Upper lobe of left lung (tissue), 6 donors: ENCODE results near the gene MIB2. TPM values are rescaled to one million over a fixed set of nuclear protein-coding genes. Genes with fewer than 3 reads are reported as not detected.
A peak's percentile ranks its signal among the peaks of the same experiment; 100 is the strongest.

Experiments
- ATAC-seq, 2 donors: fragments of 200-7000 bp; cut with Tn5 transposase; one replicate each; pipeline ENCODE4 v1.9.1; 2022; ENCODE audit warnings: mild to moderate bottlenecking in 2 of 2, moderate library complexity in 2 of 2; ENCODE audit not compliant: low FRiP score in 2 of 2
- DNase-seq, 2 donors: peaks; one replicate each; pipeline ENCODE4 v3.0.0-alpha.2; 2019 to 2020
- H3K27ac ChIP-seq, 4 donors: fragments of 200-600 bp; sonication (generic); one replicate each; pipeline ENCODE4 v1.5.1; 2016 to 2019
- H3K27me3 ChIP-seq, 4 donors: fragments of 200-600 bp; sonication (generic); one replicate each; pipeline ENCODE4 v1.5.1; 2017 to 2019
- H3K36me3 ChIP-seq, 4 donors: fragments of 200-600 bp; sonication (generic); one replicate each; pipeline ENCODE4 v1.5.1; 2016 to 2019
- H3K4me1 ChIP-seq, 4 donors: fragments of 200-600 bp; sonication (generic); one replicate each; pipeline ENCODE4 v1.5.1; 2018 to 2019
- H3K4me3 ChIP-seq, 4 donors: fragments of 200-600 bp; sonication (generic); one replicate each; pipeline ENCODE4 v1.5.1; 2017 to 2019; ENCODE audit warnings: mild to moderate bottlenecking in 2 of 4, moderate library complexity in 1 of 4
- H3K9me3 ChIP-seq, 4 donors: fragments of 200-600 bp; sonication (generic); one replicate each; pipeline ENCODE4 v1.5.1; 2018 to 2019
- EP300 ChIP-seq, 4 donors: sonication (generic); formaldehyde crosslinking; IDR thresholded peaks; one replicate each; pipeline ENCODE4 v1.5.1; 2017; ENCODE audit warnings: antibody characterized with exemption in 4 of 4, control low read depth in 2 of 4
- POLR2A ChIP-seq, 4 donors: fragments of 450-650 bp; IDR thresholded peaks; one replicate each; pipeline ENCODE4 v1.5.1; 2016 to 2017; ENCODE audit warnings: antibody characterized with exemption in 4 of 4, mild to moderate bottlenecking in 2 of 4
- POLR2AphosphoS5 ChIP-seq, 2 donors: sonication (generic); formaldehyde crosslinking; IDR thresholded peaks; one replicate each; pipeline ENCODE4 v1.5.1; 2017; ENCODE audit warnings: antibody characterized with exemption in 2 of 2
- WGBS, 2 donors: methylation state at CpG; one replicate each; pipeline ENCODE4 v1.1.5; 2017 to 2018; 5-methylcytosine and 5-hydroxymethylcytosine counted together
- total RNA-seq, 6 donors: library from RNA; depleted of rRNA in 4 of 6; stranded (reverse); fragments of >200 nt in 4 of 6; gene quantifications; one replicate each; pipeline versions ENCODE4 v1.1.0 to v1.2.1, GENCODE V29; 2016 to 2021
- TF ChIP-seq, protein P1 (sequence below), 6 experiments: fragments of 450-650 bp in 4 of 6; fragments of 200-600 bp in 2 of 6; sonication (generic) in 2 of 6; IDR thresholded peaks; one replicate each; pipeline ENCODE4 v1.5.1; 2016 to 2019; ENCODE audit warnings: antibody characterized with exemption in 6 of 6
- donor health status: DM: no; HTN: no; CAD: no; lungs with moderate emphysema.
- donor health status: DM: no; HTN: yes; CAD: no; lungs with severe emphysema.

The MIB2 gene
- total RNA-seq, 6 donors from 2014 or later: 52.7 to 284 (median 84.7) TPM

DNA sequence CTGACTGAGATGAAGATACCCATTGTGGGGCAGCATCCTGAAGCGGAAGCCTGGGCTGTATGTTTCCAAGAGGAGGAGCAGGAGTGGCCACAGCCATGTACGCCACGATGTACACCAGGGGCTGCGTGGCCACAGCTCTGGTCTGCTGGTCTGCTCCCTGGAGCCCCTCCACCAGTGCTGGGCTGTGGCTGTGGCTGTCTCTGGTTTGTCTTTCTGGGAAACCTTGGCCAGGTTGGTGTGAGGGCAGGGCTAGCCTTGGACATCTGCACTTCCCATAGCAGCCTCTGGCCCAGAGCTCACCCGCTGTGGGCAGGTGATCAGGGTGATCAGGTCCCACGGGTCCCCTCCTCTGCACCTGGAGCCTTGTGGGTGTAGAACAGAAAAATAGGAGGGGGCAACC lies 2.6 kb downstream of the MIB2 start:
- Histone ChIP-seq H3K4me1 (peaks cover 24 to 45% (median 30%) of the 10 kb centered on the region in 4 donors), H3K9me3 (no peaks in the 10 kb centered on the region), H3K4me3 (no peak overlapping the region), H3K27ac (no peak overlapping the region), H3K36me3 (peaks cover 0 to 14% (median 6%) of the 10 kb centered on the region in 4 donors), H3K27me3 (no peaks in the 10 kb centered on the region)
- WGBS, 2 donors: 96 to 97% methylated on average over 5 to 6 of the region's 6 CpGs
- TF ChIP-seq, protein P1, sequence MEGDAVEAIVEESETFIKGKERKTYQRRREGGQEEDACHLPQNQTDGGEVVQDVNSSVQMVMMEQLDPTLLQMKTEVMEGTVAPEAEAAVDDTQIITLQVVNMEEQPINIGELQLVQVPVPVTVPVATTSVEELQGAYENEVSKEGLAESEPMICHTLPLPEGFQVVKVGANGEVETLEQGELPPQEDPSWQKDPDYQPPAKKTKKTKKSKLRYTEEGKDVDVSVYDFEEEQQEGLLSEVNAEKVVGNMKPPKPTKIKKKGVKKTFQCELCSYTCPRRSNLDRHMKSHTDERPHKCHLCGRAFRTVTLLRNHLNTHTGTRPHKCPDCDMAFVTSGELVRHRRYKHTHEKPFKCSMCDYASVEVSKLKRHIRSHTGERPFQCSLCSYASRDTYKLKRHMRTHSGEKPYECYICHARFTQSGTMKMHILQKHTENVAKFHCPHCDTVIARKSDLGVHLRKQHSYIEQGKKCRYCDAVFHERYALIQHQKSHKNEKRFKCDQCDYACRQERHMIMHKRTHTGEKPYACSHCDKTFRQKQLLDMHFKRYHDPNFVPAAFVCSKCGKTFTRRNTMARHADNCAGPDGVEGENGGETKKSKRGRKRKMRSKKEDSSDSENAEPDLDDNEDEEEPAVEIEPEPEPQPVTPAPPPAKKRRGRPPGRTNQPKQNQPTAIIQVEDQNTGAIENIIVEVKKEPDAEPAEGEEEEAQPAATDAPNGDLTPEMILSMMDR (IDR thresholded peaks at IDR 0.05): no peak
- TF ChIP-seq POLR2A (IDR thresholded peaks at IDR 0.05): no peak
- TF ChIP-seq POLR2AphosphoS5 (IDR thresholded peaks at IDR 0.05): no peak
- no peak for TF ChIP-seq EP300 (IDR thresholded peaks at IDR 0.05)
- ATAC-seq (no peak), DNase-seq (peak in 1 of 2 donors; percentile 36)

DNA sequence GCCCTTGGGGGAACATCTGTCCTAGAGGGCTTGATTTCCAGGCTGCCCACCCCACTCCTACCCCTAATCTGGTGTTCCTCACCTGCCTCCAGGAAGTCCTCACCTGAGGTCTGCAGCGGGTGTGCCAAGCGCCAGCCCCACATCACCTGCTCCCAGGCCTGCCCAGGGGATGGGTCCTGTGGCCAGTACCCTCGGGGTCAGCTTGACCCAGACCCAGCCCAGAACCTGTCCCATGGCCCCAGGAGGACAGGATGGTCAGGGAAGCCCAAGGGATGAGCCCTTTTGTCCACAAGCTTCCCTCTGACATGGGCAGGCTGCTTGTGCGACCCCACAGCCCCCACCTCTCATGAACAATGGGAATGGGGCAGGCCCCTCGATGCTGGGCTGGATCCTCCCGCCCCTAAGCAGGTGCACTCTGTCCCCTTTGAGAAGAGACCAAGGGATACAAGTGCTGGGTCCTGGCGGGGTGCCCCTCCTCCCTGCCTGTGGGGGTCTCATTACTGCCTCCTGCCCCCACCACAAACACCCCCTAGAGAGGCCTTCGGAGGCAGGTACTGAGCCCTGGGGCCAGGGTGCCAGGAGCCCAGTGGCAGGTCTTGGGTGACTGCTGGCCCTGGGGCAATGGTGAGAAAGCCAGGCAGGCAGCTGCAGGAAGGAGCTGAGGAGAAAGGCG lies 3.2 kb downstream of the MIB2 start:
- TF ChIP-seq POLR2AphosphoS5 (IDR thresholded peaks at IDR 0.05): no peak
- TF ChIP-seq POLR2A (IDR thresholded peaks at IDR 0.05): no peak
- TF ChIP-seq, protein P1 (IDR thresholded peaks at IDR 0.05): no peak
- no peak for TF ChIP-seq EP300 (IDR thresholded peaks at IDR 0.05)
- no peak overlapping the region for H3K27ac ChIP-seq
- peaks cover 21 to 39% (median 24%) of the 10 kb centered on the region in 4 donors for H3K4me1 ChIP-seq
- 93 to 100% methylated on average over 1 to 5 of the region's 9 CpGs for WGBS, 2 donors
- no peak overlapping the region for H3K4me3 ChIP-seq
- H3K9me3 ChIP-seq: no peaks in the 10 kb centered on the region
- peaks cover 0 to 14% (median 6%) of the 10 kb centered on the region in 4 donors for H3K36me3 ChIP-seq
- ATAC-seq (no peak), DNase-seq (peak in 1 of 2 donors; percentile 66)
- no peaks in the 10 kb centered on the region for H3K27me3 ChIP-seq

DNA sequence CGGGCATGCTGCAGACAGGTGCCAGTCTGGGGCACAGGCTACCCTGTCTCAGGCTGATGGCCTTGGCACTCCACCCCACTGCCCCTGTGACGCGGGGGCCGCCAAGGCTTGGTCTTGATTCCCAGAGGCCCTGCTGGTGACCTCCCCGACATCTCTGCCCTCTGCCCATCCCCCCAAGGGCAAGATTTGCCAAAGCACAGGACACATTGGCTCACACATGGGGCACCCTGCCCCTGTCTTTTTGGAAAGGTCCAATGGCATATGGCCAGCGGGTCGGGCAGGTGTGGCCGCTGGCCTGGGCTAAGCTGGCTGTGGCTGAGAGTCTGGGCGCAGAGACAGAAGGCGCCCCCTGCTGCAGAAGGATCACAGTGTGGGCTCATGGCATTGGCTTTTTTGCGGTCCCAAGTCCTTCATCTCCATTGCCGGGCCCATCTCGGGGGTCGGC lies 4.6 kb downstream of the MIB2 start:
- ATAC-seq (no peak), DNase-seq (peak in 1 of 2 donors; percentile 64)
- H3K27me3 ChIP-seq: no peaks in the 10 kb centered on the region
- H3K9me3 ChIP-seq: no peaks in the 10 kb centered on the region
- no peak overlapping the region for H3K27ac ChIP-seq
- no peak overlapping the region for H3K4me3 ChIP-seq
- TF ChIP-seq, protein P1 (IDR thresholded peaks at IDR 0.05): peak in 3 of 6 experiments; percentile 15 to 34 (median 17)
- TF ChIP-seq POLR2A (IDR thresholded peaks at IDR 0.05) (no peak), POLR2AphosphoS5 (IDR thresholded peaks at IDR 0.05) (no peak), EP300 (IDR thresholded peaks at IDR 0.05) (no peak)
- WGBS, 2 donors: 60 to 84% methylated on average over 1 to 14 of the region's 14 CpGs
- H3K4me1 ChIP-seq: peaks cover 9 to 25% (median 13%) of the 10 kb centered on the region in 4 donors
- peaks cover 0 to 15% (median 10%) of the 10 kb centered on the region in 4 donors for H3K36me3 ChIP-seq

DNA sequence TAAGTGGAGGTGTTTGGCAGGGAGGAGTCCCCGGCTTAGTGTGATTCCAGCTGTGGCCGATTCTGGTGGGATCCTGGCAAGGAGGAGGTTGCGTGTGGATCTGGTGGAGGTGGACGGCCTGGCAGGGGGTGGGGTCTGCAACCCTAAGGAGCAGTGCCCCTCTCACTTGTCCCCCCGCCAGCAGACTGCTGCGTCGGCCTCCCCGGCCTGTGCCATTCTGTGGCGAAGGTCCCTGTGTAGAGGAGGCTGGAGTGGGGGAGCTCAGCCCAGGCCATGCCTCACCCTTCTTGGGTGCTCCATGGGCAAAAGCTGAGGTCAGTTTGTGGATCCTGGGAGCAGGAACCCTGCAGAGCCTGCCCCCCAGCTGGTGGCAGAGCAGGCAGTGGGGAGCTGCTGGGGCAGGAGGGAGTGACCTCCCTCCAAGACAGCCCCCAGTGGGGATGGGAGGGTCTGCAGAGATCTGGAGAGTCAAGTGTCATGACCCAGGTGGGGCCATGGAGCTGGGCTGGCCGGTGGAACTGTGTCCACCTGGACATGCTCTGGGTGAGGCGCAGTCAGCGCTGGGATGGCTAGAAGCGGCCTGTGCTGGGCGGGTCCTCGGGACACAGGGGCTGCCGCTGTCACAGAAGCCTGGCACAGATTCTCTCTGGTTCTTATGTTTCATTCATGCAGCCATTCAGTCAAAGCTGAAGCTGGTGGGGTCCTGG lies 5.3 kb downstream of the MIB2 start:
- no peak for TF ChIP-seq POLR2AphosphoS5 (IDR thresholded peaks at IDR 0.05)
- TF ChIP-seq, protein P1 (IDR thresholded peaks at IDR 0.05): peak in 1 of 6 experiments; percentile 3
- no peak for TF ChIP-seq EP300 (IDR thresholded peaks at IDR 0.05)
- no peak for TF ChIP-seq POLR2A (IDR thresholded peaks at IDR 0.05)
- no peak overlapping the region for H3K27ac ChIP-seq
- H3K27me3 ChIP-seq: no peaks in the 10 kb centered on the region
- H3K4me3 ChIP-seq: no peak overlapping the region
- H3K9me3 ChIP-seq: no peaks in the 10 kb centered on the region
- DNase-seq (peak in 1 of 2 donors; percentile 61), ATAC-seq (no peak)
- 90 to 100% methylated on average over 4 to 9 of the region's 16 CpGs for WGBS, 2 donors
- H3K36me3 ChIP-seq: peaks cover 0 to 19% (median 10%) of the 10 kb centered on the region in 4 donors
- peaks cover 9 to 25% (median 13%) of the 10 kb centered on the region in 4 donors for H3K4me1 ChIP-seq
